Activated T-cell treated with anti-CD3 and anti-CD28 coated beads for 4 hours (primary cell): ENCODE measurements around the gene NKD2.

Experiments used
- DNase-seq: peaks from one replicate; pipeline ENCODE4 v3.0.0-alpha.2; 2020

The NKD2 gene

DNA sequence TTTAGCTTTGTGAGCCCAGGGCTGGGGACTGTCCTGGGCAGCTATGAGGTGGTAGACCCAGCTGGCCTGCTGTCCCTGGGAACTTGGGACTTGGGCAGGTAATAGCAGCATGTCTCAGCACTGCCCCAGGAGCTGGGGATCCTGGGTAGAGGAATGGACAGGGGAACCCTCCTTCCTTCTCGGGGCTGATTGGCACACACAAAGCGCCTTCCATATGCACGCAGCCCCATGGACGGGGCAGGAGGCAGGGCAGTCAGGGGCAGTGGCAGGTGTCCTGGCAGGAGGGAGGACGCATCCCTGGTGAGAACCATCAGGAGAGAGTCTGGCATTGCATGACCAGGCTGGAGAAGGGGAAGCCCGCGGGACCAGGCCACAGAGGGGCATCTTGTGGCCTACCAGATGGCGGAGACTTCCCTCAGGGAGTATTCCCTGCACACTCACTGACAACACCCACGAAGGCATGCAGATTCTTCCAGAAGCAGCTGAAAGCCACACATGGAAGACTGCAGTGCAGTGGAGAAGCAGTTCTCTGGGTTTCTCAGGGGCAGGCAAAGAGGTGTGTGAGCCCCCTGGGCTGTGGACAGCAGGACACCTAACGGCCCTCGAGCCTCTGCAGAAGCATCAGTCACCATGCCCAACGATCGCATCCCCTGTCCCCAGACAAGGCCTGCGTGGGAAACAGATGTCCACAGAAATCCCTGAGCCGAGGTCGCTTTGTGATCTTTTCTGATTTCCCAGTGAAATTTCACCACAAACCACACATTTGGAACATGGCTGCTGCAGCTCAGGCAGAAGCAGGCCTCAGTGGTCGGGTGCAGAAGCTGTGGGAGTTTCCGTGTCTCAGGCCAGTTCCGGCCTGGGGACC is 7.0 kb upstream of the NKD2 start:
- DNase-seq = no peak

DNA sequence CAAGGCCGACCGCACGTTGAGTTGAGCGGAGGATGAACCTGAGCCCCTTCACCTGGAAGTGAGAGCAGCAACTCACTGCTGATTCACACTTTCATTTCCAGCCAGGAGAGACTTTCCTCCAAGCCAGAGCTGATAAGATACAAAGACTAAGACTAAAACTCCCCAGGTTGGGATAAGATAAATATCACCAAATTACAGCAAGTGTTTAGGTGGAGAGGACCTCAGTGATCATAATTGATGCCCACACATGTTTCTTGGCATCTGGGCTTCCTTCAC is 6.4 kb upstream of the NKD2 start:
- DNase-seq = no peak

DNA sequence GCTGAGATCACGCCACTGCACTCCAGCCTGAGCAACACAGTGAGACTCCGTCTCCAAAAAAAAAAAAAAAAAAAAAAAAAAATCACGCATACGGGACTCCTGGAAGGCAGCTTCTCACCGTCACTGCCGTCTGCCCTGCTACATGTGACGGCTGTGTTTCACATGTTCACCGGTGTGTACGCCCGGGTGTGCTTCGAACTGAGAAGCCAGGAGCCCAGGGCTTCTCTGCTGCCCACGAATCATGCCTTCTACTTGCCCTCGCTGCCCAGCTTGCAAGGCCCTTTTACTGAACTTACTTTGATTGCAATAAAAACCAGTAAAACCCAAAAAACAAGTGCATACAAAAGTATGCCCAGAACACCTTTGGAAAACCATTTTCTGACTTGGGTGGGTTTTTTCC is 5.8 kb upstream of the NKD2 start:
- DNase-seq = no peak

DNA sequence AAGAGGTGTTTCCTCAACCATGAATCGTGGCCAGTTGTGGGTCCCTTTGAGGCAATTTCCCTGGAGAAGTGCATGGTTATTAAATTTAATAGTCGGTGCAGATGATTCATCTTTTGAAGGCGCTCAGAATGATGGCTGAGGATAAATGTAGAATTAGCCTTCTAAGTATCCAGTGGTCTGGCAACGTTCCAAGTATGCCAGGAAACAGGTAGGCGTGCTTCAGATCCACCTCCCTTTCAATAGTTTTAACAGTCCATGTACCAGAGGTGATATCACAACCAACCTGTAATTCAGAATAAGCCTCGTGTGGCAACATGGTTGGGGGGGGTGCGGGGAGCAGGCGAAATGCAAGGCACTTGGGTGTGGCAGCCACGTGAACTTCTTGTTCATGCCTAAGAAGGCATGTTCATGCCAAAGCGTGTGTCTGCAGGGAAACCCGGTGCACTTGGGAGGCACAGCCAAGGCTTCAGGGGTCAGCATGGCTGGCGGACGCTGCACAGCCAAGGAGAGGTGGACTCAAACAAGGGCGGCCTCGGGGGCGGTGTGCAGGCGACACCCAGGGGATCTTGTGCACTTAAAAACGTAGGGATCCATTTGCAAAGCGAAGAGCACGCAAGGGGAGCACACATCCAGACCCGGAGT is 5.2 kb upstream of the NKD2 start:
- DNase-seq = no peak

DNA sequence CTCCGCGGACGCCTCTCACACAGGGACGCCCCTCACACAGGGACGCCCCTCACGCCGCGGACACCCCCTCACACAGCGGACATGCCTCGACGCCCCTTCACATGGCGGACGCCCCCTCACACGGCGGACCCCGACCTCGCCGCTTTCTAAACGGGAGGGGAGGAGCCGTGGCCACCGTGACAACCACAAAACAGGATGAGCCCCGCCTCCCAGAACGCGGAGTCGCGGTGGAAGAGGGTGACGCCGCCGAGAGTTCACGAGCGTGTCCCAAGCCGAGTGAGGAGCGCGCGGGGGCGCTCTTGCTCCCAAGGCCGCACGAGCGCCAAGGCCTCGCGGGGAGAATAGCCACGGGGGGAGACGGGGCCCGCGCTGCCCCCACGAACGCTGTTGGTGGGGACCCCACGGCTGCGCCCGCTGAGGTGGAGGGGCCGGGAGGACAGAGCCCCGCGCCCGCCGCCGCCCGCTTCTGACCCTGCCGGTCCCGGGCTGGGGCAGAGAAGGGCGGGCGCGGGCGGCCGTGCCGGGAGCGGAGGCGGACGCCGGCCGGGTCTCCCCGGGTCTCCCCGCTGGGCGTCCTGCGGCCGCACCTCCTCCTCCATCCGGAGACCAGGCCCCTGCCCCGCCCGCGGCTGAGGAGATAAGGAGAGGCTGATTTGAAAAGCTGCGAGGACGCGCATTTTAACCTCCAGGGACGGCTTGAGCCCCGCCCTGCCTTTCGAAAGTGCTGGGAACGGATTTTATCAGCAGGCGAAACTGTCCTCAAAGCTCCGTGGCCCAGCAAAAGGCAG is 3.9 kb upstream of the NKD2 start:
- peak; percentile 40 for DNase-seq

DNA sequence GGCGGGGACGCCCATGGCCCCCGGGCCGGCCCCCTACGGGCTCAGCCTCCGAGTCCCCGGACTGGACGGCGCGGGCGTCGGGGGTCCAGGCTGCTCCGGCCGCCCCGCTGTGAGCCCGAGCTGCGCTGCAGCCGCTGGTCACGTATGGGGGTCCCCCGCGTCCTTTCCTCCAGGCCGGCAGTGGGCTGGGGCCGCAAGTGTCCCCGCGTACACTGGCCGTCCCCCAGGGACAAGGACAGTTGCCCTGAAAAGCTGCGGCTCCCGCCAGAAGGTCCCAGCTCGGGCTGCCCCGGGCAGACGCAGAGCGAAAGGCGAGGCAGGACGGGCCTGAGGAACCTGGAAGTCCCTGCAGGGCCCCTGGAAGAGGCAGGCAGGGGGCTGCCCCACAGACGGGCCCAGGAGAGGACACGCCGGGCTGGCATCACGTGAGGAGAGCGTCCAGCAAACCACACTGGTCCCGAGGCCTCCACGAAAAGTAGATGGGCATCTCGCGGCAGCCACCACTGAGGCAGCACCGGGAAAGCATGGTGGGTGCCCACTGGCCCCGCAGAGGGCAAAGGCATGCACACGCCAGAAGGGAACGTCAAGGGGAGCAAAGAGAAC is 3.3 kb upstream of the NKD2 start:
- no peak for DNase-seq

DNA sequence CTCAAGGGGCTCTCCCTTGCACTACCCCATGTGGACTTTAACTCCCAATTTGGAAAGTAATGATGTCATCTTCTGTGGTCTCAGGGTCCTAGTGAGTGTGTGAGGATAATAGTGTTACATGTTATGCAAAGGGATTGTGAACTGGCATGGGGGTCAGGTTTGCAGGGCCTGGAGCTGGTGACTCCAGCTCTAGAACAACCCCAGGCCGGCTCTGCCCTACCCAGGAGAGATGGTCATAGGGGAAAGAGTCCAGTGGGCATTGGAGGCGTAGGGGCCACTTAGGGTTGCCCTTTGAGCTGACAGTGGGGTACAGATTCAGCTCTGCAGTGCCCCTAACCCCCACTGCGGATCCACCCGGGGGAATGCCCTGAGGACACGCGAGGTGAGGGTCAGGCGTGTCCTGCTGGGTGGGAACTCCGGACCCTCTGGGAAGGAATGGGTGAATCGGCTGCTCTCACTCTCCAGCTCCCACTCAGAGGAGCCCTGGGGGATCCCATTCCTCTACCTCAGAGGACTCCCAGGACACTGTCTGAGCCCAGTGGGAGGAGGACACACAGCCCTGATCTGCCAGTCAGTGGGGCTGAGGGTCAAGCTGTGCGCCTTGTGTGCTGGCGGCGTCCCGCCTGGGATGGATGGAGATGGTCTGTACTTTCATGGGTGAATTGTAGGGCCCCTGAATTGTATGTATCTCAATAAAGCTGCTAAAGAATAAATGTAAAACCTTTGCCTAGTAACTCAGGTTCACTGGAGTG is 2.5 kb upstream of the NKD2 start:
- no peak for DNase-seq

DNA sequence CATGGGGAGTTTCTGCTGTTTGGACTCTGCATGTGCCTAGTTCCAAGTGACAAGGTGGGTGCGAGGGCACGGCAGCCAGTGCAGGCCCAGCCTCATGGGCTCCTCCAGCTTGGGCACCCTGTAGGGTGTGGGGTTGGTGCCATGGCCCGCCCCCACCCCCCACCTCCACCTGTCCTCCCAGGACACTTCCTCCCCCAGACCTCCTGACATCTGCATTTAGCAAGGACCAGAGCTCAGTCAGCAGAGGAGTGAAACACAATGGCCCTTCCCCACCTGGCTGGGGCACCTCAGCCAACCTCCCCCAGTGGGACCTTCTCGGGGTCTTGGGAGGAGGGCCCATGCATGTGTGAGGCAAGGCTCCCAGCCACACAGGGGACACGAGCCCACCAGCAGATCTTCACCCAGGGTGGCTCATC is 1.9 kb upstream of the NKD2 start:
- DNase-seq = no peak

DNA sequence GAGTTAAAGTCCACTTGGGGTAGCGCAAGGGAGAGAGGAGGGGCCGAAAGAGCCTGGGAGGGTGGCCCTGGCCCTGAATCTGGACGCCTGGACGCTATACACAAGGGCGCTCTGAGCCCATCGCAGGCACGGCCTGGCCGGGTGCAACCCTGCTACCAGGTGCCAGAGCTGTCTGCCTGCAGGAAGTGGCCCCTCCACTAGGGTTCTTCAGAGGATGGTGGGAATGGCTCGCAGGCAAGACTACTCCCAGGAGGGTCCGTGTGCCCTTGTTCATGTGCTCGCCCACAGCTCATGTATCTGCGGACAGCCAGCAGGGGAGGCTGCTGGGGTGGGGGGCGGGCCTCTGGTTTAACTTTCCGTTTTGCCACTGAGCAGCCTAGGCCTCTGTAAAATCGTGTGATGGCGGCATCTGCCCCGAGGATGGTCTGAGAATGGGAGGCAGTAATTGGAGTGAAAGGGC is 1.4 kb upstream of the NKD2 start:
- no peak for DNase-seq

DNA sequence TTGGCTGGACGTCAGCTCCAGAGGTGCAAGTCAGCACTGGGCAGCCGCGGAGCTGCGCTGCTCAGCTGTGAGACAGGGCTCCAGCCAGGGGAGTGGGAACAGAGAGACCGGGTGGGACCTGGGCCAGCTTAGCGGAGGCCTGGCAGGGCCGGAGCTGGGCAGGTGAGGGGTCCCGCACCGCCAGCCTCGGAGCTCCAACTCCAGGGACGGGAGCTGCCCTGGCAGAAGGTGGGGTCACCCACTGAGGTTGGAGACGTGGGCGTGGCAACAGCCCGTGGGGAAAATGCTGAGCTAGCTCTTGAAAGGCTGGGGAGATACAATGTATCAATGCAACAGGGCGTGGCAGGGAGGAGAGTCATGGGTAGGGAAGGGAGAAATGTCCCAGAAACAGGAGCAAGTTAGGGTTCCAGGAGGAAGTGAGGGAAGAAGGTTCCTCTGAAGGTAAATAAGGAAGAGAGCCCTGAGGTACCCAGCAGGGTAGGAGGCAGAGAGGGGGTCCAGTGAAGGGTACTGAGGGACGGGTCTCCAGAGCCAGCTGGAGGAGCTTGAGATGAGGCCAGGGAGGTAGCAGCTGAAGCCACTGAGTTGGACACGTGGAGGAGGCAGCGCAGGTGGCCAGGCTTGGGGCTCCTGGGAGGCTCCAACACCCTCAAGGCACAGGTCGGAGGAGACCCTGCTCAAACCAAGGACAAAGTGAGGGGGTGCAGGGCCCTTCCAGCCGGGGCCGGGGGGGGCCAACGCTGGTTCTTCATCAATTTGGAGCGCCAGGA is 736 bp upstream of the NKD2 start:
- no peak for DNase-seq

DNA sequence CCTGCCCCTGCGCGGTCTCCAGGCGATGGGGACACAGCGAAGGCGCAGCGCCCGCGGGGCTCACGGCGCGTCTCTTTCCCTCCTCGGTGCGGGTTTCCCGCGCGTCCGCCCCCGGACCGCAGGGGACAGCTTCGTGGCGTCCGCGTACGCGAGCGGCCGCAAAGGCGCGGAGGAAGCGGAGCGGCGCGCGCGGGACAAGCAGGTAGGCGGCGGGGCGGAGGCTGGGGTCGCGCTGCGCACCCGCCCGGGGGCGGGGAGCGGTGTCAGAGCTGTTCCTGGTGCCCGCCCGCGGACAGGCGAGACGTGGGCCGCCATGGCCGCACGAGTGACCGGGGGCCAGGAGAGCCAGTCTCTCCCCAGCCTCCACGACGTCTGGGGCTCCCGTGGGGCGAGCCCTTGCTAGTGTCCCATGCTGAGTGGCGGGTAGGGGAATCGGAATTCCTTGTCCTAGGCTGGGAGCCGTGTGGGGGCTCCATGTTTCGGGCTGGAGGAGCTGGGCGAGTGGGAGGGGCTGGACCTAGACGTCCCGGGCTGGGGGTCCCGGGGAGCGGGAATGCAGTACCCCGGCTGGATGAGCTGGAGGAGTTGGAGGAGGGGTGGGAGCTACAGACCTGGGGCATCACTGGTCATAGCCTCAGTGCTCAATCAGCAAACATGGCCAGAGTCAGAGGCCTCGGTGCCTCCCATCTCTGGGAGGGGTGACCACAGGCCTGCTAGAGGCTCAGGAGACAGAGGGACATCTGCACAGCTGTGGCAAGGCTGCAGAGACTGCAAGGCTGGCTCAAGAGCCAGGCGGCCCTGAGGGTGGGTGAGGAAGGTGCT is 968 bp downstream of the NKD2 start:
- no peak for DNase-seq

DNA sequence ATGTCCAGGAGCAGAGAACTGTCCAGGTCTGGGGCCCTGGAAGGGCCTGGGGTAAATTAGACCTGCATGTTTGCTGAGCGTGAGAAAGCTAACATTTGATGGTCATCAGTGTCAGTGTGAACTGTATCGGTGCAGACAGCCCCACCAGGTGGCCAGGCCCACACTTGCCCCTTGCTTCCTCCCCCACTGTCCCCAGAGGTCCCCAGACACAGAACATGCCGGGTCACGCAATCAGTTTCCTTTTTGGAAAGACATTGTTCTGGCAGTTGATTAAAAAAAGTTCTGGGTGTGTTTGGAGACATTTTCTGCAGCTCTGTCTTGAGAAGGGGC is 1.5 kb downstream of the NKD2 start:
- no peak for DNase-seq

DNA sequence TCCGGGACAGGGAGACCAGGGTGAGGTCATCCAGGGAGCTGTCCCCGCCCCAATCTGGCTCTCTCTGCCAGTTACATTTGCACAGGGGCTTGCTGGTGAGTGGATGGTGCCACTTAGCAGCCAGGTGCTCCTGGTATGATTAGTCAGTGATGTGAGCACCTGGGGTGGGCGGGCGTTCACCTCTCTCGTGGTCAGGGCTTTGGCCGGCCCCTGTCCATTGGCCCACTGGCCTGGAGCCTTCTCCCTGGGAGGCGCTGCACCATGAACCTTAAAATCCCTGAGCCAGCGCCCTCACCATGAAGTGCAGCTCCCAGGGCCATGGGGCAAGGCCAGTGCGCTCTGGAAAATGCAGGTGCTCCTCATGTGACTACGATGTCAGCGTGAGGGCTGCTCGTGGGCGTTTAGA is 2.0 kb downstream of the NKD2 start:
- no peak for DNase-seq

DNA sequence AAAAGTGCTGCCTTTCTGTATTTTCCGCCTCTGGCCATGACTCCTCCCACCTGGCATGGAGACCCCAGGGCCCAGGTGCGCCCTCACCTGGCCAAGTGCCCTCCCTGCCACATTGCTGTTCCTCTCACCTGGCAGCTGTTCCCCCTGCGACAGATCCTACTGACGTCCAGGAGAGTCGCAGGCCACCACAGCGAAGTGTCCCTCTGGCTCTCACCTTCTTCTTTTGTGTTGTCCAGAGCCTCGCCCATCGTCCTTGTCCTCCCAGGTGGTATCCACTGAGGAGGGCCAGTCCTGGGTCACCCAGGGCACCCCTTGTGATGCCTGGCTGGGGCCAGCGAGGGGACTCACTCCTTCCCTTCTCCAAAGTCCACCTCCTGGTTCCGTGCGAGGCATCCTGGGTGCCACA is 2.6 kb downstream of the NKD2 start:
- no peak for DNase-seq

DNA sequence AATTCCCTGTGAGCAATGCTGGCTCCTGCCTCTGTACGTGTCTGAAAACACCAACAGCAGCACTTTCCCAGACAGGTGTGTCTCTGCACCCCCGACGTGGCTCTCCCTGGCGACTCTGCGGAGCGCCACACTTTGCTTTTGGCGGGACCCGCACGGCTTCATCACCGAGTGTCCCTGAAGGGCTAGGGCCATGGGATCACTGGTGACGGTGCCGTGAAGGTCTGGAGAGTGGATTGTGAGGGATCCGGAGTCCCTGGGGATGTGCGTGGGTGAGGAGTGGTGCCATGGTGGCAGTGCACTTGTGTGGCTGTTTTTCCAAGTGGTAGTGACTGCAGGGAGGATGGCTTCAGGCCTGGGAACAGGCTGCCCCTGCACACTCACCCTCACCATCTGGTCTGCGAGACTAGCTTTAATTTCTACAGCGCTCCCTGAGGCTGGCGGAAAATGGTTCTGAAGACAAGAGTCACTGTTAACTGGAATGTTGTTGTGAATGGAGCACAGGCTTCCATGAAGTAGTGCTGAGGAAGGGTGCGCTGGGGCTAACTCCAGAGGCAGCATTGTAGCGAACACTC is 3.2 kb downstream of the NKD2 start:
- DNase-seq = no peak

DNA sequence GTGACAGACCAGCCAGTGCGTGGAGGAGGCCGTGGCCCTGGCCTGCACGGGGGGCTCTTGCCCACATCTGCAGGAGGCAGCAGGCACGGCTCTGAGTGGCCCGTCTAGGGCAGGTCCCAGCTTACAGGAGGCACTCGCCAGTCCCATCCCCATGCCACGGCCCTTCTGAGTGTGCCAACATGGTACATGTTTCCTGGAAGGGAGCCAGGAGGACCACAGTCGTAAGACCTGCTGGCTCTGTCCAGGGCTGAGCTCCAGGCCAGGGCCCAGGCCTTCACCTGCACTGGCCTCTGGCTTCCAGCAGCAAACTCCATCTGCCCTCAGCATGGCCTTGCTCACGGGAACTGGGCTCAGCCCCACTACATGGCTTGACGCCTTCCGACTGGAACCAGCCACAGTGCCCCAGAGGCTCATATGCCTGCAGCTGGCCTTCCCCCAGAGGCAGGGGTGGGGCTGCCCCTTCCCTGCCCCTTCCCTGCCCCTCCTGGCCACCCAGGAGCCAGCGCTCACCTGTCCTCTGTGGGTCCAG is 3.8 kb downstream of the NKD2 start:
- no peak for DNase-seq

DNA sequence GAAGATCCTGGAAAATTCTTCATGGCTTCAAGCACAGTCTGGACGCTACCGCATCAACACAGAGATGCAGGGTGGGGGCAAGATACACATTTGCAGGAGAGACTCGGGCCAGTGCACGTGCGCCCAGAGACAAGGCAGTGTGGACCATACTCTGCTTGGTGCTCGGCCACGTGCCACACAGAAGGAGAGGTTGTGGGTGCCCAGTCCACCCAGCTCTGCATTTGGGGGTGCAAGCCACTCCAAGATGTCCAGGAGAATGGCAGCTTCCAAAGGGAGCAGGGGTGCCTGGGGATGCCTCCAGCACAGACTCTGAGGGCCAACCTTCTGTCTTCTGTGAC is 4.3 kb downstream of the NKD2 start:
- DNase-seq = no peak

DNA sequence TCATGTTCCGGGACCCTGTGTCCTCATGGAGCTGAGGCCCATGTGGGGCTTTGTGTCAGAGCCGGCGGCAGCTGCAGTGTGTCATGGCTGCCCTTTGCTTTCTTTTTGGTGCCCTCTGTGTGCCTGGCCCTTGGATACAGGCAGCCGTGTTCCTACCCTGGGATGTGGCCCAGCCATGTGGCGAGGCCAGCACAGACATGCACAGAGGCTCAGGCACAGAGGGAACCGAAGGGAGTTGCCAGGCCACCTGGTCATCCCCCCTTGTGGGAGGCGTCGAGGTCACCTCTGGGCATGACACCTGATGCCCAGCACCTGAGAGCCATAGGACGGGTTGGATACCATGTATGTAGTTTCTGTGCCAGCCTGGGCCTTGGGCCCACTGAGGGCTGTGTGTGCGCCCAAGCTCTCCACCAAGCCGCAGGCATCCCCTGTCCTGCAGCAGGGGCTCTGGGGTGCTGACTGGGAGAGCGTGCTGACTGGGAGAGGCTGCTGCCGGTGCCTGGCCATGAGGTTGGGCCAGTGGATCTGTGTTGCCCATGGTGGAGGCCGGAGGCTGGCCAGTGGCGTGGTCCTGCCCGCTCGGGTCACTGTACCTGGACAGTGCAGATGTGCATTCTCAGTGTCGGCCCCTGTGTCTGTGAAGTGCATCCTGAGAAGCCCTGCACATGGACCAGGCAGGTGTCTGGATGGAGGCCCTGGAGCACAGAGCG is 4.8 kb downstream of the NKD2 start:
- DNase-seq = no peak

DNA sequence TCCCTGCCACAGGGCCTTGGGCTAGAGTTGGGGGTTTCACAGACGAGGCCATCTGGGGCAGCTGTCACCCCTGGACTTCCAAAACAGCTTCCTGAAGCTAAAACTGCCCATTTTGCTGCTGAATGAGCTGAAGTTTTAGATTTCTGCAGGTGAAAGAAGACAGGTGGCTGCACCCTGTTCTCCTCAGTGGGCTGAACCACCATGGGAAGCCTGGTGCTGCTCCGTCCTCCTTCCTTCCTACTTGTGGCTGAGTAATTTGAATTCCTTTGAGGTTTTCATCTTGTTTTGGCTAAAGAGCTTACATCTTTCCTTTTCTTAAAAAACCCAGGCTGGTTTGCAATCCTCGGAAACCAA is 5.3 kb downstream of the NKD2 start:
- DNase-seq = no peak

DNA sequence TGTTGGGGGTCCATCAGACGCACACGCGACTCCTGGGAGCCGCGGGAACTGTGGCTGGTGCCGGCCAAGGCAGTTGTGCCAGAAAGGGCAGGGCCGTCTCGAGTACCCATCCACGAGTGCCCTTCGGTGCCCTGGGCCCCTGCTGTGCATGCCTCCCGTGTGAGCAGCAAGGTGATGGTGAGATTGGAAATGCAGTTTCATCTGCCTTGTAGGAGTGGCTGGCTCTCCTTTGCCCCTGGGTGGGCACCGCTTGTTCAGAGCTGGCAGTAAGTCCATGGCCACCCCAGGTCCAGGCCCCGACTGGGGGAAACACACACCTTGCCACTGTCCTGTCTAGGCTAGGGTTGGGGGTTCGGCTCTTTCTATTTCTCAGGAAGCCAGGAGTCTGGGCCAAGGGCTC is 5.7 kb downstream of the NKD2 start:
- no peak for DNase-seq
